ENCODE measurements around the gene RAB17.

Gene RAB17

GRCh38 chr2:237576974-237577373, 13.6 kb downstream of the RAB17 start:
- no peak for DNase-seq (ENCODE audit: low spot score)

- no peak for DNase-seq (ENCODE audit: low spot score)
Measured at GRCh38 chr2:237575869-237576862, 14.4 kb downstream of the RAB17 start.

DNA sequence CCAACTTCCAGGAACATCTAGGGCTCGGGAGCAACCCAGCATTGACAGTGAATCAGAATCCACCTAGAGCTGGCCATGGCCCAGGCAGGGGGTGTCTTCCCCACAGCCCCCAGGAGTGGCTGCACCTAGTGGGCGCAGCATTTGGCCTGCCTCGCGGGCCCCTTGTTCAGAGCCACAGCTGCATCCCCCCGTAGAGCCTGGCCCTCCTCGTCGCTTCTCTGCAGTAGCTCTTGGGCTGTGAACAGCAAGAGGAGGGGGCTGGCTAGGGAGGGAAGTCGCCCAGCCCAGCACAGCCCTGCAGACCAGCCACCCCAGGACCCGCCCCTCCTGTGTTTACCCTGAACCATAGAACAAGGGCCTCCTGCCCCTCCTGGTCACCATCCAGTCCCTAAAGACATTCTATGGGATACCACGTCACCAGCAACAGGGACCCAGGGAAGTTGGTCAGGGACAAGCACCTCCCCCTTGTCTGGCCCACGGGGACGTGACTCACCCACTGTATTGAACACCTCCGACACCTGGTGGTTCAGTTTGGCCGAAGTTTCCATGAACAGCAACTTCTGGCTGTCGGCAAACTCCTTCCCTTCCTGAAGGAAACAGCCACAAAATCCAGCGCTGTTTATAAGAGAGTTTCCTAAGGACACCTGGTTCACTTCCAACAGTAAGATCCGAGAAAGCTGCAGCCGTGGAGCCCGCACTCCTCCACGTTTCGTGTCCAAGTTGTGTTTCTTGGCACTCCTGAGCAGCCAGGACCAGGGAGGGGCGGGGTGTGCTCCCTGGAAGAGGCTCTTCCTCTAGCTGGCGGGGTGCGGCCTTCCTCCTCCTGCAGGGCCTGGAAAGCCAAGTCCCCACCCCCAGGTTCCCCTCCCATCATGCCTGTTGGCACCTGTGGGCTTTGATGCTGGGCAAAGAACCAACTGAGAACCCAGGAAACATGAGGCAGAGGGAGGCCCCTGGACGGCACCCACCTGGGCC, 15.4 kb downstream of the RAB17 start:
- no peak for DNase-seq (ENCODE audit: low spot score)

GRCh38 chr2:237574467-237574866, 16.1 kb downstream of the RAB17 start:
- no peak for DNase-seq (ENCODE audit: low spot score)

GRCh38 chr2:237573721-237574415, 16.7 kb downstream of the RAB17 start:
- DNase-seq (ENCODE audit: low spot score) = no peak

- DNase-seq (ENCODE audit: low spot score) = no peak
Measured at GRCh38 chr2:237572742-237573101, 17.8 kb downstream of the RAB17 start.

- DNase-seq (ENCODE audit: low spot score) = peak; percentile 91
Measured at GRCh38 chr2:237572021-237572741, 18.4 kb downstream of the RAB17 start.

- no peak for DNase-seq (ENCODE audit: low spot score)
Measured at GRCh38 chr2:237571551-237571950, 19.0 kb downstream of the RAB17 start.

DNA sequence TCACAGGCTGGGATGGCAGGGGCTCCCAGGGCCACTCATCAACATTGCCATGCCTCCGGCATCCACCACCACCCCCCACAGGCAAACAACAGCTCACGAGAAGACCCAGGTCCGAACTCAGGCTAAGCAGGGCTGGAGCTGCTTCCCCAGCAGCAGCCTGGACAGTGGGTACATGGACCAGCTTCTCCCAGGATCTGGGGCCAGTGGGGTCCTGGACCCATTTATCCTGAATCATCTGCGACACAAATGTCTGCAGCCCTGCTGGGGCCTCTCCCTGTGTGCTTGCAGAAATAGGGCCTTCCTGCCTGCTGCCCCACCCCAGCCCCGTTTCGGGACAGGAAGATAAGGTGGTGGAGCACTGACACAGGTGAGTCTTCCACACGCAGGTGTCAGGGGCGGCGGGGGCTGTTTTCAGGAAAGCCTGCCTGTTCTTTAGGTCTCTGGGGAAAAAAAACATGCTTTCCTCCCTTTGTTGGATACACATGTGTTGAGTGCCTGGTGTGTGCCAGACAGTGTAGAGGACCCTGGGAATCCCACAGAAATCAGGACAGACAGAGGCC, 19.7 kb downstream of the RAB17 start:
- no peak for DNase-seq (ENCODE audit: low spot score)

- DNase-seq (ENCODE audit: low spot score) = no peak
Measured at GRCh38 chr2:237569896-237570295, 20.6 kb downstream of the RAB17 start.

DNA sequence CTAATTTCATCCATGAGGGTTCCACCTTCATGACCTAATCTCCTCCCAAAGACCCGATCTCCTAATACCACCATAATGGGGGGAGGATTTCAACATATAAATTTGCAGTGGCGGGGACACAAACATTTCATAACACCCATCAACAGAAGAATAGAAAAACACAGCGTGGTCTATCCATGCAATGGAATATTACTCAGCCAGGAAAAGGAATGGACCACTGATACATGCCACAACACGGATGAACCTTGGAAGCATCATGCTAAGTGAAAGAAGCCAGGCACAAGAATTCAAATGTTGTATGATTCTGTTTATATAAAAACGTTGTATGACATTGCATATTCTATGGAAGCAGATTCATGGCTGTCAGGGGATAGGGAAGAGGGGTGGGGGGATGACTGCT, 21.5 kb downstream of the RAB17 start:
- DNase-seq (ENCODE audit: low spot score) = no peak

GRCh38 chr2:237568121-237568660, 22.3 kb downstream of the RAB17 start:
- no peak for DNase-seq (ENCODE audit: low spot score)

DNA sequence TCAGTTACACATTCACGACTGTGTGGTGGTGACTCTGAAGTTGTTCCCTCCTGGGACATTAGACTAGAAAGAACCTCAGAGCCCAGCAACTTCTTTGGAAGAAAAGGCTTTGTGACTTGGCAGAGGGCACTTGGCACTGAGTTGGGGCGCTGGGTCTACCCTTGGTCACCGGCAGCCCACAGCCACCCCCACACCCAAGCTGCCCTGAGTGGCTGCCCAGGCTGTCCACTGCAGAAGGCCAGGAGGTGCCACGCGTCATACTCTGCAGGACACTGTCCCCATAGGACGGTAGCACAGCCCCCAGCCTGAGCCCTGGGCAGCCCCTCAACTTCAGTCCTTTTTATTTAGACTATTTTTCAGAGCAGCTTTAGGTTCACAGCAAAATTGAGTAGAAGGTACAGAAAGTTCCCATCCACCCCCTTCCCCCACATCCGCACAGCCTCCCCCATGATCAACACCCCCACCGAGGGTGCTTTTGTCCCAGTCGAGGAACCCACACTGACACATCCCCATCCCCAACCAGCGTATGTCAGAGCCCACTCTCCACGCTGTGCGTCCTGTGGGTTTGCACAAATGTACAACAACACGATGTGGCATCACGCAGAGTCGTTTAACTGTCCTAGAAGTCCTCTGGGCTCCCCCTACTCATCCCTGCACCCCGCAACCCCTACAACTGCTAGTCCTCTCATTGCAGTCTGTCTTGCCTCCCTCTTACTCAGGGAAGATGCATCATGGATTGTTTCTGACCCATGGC, 23.1 kb downstream of the RAB17 start:
- DNase-seq (ENCODE audit: low spot score) = no peak

DNA sequence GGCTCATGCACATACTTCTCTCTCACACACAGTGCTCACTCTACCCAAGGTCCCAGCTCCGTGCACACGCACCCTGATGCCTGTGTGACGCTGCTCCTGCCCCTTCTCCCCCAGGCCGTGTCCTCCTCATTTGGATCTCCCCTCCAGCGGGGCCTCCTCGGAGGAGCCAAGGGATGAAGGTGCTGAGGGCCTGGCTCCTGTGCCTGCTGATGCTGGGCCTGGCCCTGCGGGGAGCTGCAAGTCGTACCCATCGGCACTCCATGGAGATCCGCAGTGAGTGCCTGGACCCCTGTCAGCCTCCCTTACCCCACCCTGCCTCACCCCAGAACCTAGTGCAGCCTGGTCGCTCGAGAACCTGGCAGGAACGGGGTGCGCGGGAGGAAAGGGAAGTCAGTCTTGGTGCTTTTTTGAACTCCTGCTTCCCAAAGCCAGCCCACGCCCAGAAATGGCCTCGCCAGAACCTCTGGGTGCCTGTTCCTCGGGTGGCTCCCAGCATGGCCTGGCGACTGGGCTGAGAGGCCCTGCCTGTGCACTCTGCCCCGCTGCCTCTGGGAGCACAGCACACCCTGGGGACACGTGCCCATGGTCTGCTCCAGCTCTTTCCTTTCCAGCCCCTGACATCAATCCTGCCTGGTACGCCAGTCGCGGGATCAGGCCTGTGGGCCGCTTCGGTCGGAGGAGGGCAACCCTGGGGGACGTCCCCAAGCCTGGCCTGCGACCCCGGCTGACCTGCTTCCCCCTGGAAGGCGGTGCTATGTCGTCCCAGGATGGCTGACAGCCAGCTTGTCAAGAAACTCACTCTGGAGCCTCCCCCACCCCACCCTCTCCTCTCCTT, 23.9 kb downstream of the RAB17 start, which contains the start of gene PRLH:
Gene PRLH (plus strand): TSS at position 174 of the 835 bp plus-strand sequence. CDS start 0 bp downstream, at position 174.
- no peak for DNase-seq (ENCODE audit: low spot score)

GRCh38 chr2:237565974-237566373, 24.6 kb downstream of the RAB17 start:
- DNase-seq (ENCODE audit: low spot score) = no peak

DNA sequence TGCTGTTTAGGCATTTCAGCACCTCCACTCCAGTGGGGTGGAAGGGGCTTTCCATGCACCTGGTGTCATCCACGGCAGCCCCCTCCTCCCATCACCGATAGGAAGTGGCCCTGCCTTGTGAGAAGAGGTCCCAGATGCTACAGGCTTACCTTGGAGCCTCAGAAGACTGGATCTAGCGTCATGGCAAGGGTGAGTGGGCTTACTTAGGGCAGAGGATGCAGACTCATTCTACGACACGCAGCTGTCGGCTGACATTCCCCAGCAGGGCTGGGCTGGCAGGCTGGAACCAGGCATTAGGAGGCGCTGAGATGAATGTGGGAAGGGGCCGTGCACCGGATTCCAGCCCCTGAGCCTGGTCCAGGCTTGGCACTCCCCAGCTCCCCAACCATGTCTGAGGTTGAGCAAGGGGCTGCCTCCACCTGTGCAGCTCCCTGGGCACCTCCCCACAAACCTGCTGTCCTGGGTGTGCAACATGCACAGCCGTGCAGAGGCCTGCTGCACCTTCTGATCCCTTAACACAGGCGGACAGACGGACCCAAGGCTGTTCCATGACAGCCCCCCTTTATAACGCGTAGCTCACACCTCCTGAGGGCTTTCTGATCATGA, 25.9 kb downstream of the RAB17 start:
- DNase-seq (ENCODE audit: low spot score) = no peak

GRCh38 chr2:237563816-237564215, 26.7 kb downstream of the RAB17 start:
- DNase-seq (ENCODE audit: low spot score) = no peak

DNA sequence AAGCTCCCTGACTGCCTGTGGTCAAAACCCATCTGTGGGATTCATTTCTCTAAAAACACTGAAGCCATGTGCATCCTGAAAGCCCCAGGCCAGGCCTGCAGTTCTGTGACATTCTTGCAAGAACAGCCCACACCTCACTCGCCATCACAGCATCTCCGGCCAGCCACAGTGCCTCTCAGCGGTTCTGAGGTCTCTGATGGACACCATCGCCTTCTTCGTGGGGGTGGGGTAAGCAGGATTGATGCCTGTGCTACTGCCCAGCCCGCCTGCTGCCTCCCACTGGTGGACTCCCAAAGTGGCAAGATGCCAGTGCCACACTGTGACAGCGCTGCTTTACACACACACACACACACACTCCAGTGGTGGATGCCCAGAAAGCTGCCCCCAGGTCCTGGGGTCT, 29.3 kb downstream of the RAB17 start:
- DNase-seq (ENCODE audit: low spot score) = no peak

Data from left forelimb (tissue), 1 donor.